HG02885 (cell line): ENCODE measurements around the gene ABO.
"Not testable (repeated sequence)": the region's sequence is repeated elsewhere in the genome, so short reads cannot be mapped to it uniquely, and the experiment has no call there.

ENCODE experiments used
- ATAC-seq: cut with Tn5 transposase; IDR thresholded peaks from one replicate; pipeline ENCODE4 v1.9.1; 2021; ENCODE audit warnings: mild to moderate bottlenecking; ENCODE audit not compliant: unreplicated experiment, poor library complexity

Gene ABO

DNA sequence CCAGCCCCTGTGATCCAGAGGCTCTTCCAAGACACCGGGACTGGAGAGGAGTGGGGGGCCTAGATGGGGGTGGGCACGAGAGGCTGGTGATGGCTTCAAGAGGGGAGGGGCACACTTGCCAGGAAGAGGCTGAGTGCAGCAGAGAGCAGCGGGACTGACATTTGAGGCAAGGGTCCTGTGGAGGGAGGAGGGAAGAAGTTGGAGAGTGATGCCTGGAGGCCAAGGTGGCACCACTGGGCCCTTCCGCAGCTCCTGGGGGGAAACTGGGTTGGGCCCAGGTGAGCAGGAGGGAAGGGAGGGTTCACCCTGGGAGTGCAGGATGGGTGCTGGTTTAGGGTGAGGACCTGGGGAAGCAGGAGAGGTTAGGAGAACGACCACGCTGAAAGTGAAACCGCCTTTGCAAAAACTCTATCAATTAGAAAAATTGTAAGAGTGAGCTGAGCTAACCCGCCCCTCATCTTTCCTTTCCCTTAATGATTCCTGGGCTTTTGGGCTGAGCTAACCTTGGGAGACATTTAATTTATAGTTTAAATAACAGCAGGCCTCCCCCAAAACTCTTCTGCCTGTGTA lies 26.2 kb downstream of the ABO start:
- ATAC-seq: no peak

DNA sequence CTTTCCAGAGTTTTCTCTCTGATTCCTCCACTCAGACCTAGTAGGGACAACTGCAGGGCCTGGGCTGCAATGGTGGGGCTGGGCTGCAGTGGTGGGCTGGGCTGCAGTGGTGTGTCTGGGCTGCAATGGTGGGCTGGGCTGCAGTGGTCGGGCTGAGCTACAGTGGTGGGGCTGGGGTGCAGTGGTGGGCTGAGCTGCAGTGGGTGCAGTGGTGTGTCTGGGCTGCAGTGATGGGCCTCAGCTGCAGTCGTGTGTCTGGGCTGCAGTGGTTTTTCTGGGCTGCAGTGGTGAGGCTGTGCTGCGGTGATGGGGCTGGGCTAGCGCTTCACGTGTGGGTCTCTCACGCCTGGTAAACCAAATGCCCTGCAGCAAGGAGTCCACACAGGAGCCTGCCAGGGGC lies 27.4 kb downstream of the ABO start:
- no peak for ATAC-seq

DNA sequence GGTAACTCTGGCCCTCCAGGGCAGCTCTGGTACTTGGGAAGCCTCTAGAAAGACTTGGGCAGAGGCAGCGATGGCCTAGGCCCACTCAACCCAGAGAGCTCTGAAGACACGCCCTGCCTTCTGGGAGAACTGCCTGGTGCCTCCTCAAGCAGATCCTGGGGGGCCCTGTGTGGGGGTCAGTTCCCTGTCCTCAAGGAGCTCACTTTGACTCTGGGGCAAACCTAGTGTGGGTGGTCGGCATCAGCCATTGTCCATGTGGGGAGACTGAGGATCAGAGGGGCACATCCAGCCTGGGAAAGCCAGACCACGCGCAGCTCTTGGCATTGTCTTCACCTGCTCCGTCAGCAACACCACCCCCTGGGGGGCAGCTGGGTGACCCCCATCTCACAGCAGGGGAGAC lies 28.0 kb downstream of the ABO start:
- no peak for ATAC-seq

GRCh38 chr9:133246562-133246961 lies 28.4 kb downstream of the ABO start:
- ATAC-seq: no peak

DNA sequence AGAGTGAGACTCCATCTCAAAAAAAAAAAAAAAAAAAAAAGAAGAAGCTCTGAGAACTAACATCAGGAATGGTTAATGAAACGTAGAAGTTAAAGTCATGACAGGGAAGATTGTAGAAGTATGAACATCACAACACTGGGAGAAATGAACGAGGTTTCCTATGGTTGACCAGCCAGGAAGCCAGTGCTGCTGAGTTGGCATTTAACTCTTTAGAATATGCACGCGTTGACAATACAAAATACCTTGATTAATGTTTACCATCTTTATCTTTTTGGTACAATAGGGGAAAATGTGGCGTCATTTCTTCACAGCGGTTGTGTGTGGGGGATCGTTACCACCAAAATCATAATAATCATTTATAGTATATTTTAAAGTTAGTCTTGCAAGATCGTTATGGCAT lies 32.0 kb downstream of the ABO start:
- no peak for ATAC-seq

GRCh38 chr9:133242241-133242640 lies 32.8 kb downstream of the ABO start:
- no peak for ATAC-seq

DNA sequence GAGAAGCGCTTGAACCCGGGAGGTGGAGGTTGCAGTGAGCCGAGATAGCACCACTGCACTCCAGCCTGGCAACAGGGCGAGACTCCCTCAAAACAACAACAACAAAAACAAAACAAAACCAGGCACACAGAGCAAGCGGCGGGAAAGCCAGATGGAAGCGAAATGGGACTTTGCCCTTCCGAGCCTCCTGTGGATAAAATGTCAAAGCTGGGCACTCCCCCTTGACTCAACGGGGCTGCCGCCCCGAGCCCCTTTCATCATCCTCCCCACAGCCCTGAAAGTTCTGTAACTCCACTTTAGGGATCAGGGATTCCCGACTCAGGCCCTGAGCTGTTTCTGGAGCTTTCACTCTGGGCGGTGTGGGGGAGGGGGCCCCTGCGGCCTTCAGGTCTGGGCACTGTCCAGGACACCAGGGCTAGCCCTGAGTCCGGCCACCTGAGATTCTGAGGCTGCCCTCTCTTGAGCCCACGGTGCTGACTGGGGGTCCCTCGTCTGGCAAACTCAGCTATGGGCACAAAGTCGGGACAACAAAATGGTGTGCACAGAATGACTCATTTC lies 35.4 kb downstream of the ABO start:
- ATAC-seq: no peak

GRCh38 chr9:133238851-133239532 lies 36.0 kb downstream of the ABO start:
- ATAC-seq: no peak

GRCh38 chr9:133238272-133238850 lies 36.6 kb downstream of the ABO start:
- no peak for ATAC-seq

GRCh38 chr9:133237035-133237731 lies 37.8 kb downstream of the ABO start:
- no peak for ATAC-seq

GRCh38 chr9:133236291-133237034 lies 38.5 kb downstream of the ABO start:
- not testable (repeated sequence) for ATAC-seq

DNA sequence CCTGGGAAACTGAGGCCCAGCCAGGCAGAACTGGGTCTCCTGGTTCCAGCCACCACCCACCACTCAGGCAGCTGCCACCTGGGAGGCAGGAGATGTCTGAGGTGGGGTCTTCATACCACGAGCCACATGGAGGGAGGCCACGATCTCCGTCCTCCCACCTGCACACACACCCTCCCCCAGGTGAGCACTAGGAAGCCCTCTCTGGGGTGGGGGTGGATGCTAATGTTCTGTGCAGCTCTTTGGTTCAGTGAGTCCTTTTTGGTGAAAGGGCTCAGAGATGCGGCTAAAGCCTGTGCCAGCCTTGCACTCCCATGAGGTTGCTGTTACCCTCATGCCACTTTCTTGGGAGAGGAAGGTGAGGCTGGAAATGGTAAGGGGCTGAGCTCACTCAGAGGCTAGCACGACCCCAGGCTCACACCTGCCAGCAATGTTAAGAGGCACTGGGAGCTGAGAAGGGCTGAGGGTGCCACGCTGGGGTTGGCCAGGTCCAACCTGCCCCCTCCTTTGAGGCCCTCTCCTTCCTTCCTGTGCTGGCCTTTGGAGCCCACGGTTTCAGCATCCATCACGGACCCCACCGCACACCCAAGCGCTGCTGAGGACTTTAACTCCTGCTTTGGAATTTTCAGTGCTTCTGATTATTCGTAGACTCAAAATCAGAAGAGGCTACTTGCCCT lies 39.3 kb downstream of the ABO start:
- ATAC-seq: no peak

DNA sequence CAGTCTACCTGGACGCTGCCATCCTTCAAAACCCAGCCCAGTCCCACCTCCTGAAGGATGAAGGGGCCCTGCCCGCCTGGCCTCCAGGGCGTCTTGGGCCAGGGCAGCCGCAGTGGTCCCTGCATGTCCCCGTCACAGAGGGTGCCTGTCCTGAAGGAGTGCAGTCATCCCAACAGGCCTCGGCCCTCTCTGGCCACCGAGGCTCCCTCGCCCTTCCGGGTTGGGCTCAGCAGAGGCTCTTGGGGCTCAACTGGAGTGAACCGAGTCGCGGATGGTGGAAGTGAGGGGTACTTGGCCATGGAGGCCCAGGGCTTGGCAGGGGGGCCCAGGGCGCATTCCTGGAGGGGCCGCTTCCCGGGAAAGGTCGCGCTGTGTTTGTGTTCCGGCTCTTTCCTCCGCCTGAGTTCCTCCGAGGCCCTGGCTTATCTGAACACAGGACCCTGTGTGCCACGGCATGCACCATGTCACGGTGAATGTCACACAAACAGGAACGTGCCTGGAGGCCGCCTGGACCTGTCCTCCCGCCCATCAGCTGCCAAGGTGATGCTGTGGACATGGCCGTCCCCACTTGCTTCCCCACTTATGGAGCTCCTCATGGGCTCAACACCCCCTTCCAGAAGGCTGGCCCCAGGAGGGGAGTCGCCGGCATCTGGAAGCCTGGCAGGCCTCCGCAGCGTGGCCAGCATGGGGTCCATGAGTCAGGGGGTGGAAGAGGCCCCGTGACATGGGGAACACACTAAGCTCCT lies 40.3 kb downstream of the ABO start:
- no peak for ATAC-seq

- no peak for ATAC-seq
Measured at GRCh38 chr9:133233681-133234432, 41.1 kb downstream of the ABO start.

DNA sequence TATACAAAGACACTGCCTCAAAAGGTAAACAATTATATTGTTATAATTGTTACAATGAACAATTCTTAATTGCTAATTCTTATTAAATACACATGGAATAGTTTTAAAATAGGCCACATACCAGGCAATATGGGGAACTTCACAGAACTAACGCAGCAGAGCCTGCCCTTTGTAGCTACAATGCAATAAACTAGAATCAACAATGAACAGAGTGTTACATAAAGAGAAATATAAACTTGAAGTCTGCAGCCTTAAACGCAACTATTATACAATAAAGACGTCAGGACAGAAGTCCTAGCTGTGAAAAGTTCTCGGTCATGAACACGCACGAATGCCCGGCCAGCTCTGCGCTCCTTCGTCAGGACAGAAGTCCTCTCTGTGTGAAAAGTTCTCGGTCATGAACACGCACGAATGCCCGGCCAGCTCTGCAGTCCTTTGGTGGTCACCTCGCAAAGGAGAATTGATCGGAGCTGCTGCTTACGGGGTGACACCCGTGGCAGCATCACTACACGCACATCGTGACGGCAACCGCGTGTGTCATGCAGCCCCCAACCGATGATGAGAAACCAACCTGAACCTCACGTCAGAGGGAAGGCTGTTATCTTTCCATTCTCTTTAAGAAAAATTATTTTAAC lies 43.0 kb downstream of the ABO start:
- not testable (repeated sequence) for ATAC-seq

GRCh38 chr9:133230514-133230913 lies 44.5 kb downstream of the ABO start:
- ATAC-seq: not testable (repeated sequence)

DNA sequence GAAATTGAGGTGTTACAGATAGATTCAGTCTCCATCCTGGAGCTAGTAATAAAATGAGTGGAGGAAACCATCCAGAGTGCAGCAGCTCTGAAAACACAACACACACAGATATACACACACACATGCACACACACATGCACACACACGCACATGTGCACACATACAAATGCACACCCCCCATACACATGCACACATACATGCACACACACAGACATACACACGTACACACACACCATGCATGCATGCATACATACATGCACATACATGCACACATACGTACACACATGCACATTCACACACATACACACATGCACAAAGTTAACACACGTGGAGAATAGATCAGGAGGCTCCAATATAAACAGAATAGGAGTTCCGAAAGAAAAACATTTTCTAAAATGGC lies 44.9 kb downstream of the ABO start:
- no peak for ATAC-seq
